GM12878 (cell line): ENCODE data around the gene SEPTIN5. TPM values are rescaled to one million over a fixed set of nuclear protein-coding genes. Genes with fewer than 3 reads are reported as not detected.
"Not testable (repeated sequence)": the region's sequence is repeated elsewhere in the genome, so short reads cannot be mapped to it uniquely, and the experiment has no call there.

Experiments
- ATAC-seq: fragments of 200-7000 bp; cut with Tn5 transposase; 3 replicates; pipeline ENCODE4 v1.9.1; 2020; ENCODE audit warnings: mild to moderate bottlenecking, moderate library complexity
- BruUV-seq: library from RNA; stranded (reverse); fragments of 400-500 nt; replicated peaks from 2 replicates; lab custom pipeline; 2021; lab: Mats Ljungman, UMichigan
- CTCF ChIA-PET: fragments of 300-600 bp; sonication (Branson Sonifier 250); formaldehyde crosslinking; extraction: SDS; loops from one replicate; lab custom pipeline; 2021; ENCODE audit warnings: inconsistent platforms; lab: Yijun Ruan, JAX
- POLR2A ChIA-PET: fragments of 350-600 bp; formaldehyde crosslinking; extraction: SDS; loops from one replicate; lab custom pipeline; 2021; ENCODE audit warnings: inconsistent platforms; lab: Charles Lee
- RAD21 ChIA-PET: fragments of 300-600 bp; sonication (Branson Sonifier 250); formaldehyde crosslinking; loops from one replicate; lab custom pipeline; 2023; ENCODE audit warnings: antibody characterized with exemption; ENCODE audit not compliant: unreplicated experiment; lab: Charles Lee
- SMC1A ChIA-PET: fragments of 300-600 bp; sonication (Branson Sonifier 250); formaldehyde crosslinking; loops from one replicate; lab custom pipeline; 2023; ENCODE audit not compliant: unreplicated experiment, uncharacterized antibody; lab: Charles Lee
- DNase-seq: peaks from one replicate; pipeline ENCODE4 v3.0.0-alpha.2; 2011; ENCODE audit warnings: low read depth, low spot score
- FAIRE-seq: peaks from 3 replicates; lab custom pipeline; 2011; peaks lifted over from hg19 to GRCh38; lab: Jason Lieb, UNC
- H2AFZ ChIP-seq: 2 replicates; pipeline ENCODE4 v1.6.0; 2011; ENCODE audit warnings: low read depth, low read length, control low read depth; ENCODE audit not compliant: control insufficient read depth
- H3K27ac ChIP-seq: 2 replicates; pipeline ENCODE4 v1.5.1; 2011; ENCODE audit warnings: control low read depth; ENCODE audit not compliant: control insufficient read depth, insufficient read depth
- H3K27me3 ChIP-seq, 2 experiments: replicated peaks in 1 of 2; 2 replicates each; pipeline versions ENCODE4 v1.6.0 to v1.6.1; 2011; ENCODE audit warnings: low read length in 1 of 2; ENCODE audit not compliant: control insufficient read depth in 2 of 2, insufficient read depth in 2 of 2
- H3K36me3 ChIP-seq, 2 experiments: 2 replicates each; pipeline ENCODE4 v1.5.1; 2011; ENCODE audit warnings: low read length in 1 of 2; ENCODE audit not compliant: control insufficient read depth in 2 of 2, insufficient read depth in 2 of 2
- H3K4me1 ChIP-seq: 2 replicates; pipeline ENCODE4 v1.6.1; 2011; ENCODE audit warnings: mild to moderate bottlenecking, low read length, moderate library complexity, mixed read lengths; ENCODE audit not compliant: control insufficient read depth, insufficient read depth
- H3K4me2 ChIP-seq: 2 replicates; pipeline ENCODE4 v1.6.0; 2011; ENCODE audit warnings: control low read depth; ENCODE audit not compliant: control insufficient read depth, insufficient read depth
- H3K4me3 ChIP-seq: fragments of 200-600 bp; sonication (generic); 2 replicates; pipeline ENCODE4 v1.5.1; 2016
- H3K79me2 ChIP-seq: 2 replicates; pipeline ENCODE4 v1.6.0; 2011; ENCODE audit warnings: low read length; ENCODE audit not compliant: control insufficient read depth, insufficient read depth
- H3K9ac ChIP-seq: 2 replicates; pipeline ENCODE4 v1.8.0; 2011; ENCODE audit warnings: low read length, control low read depth, mixed read lengths; ENCODE audit not compliant: control insufficient read depth, insufficient read depth
- H3K9me3 ChIP-seq: replicated peaks from 3 replicates; pipeline ENCODE4 v1.5.1; 2011; ENCODE audit warnings: mild to moderate bottlenecking, low read length; ENCODE audit not compliant: control insufficient read depth, insufficient read depth
- H4K20me1 ChIP-seq: 2 replicates; pipeline ENCODE4 v1.6.0; 2011; ENCODE audit not compliant: control insufficient read depth, insufficient read depth
- BCL11A ChIP-seq: IDR thresholded peaks from 2 replicates; pipeline ENCODE4 v1.6.1; 2011; ENCODE audit warnings: low read depth, low read length
- BHLHE40 ChIP-seq, 2 experiments: fragments of 450-650 bp in 1 of 2; IDR thresholded peaks; 2 replicates each; pipeline ENCODE4 v1.6.1; 2011 to 2017; ENCODE audit warnings: low read depth in 2 of 2, borderline replicate concordance in 1 of 2, improper control_type of control experiment in 1 of 2, low read length in 1 of 2, mild to moderate bottlenecking in 1 of 2
- CBX3 ChIP-seq: fragments of 200-600 bp; sonication (generic); IDR thresholded peaks from 2 replicates; pipeline ENCODE4 v1.6.1; 2016; ENCODE audit warnings: low read depth, borderline replicate concordance
- MYB ChIP-seq: fragments of 150-350 bp; IDR thresholded peaks from 2 replicates; pipeline ENCODE4 v1.6.1; 2014; ENCODE audit warnings: mild to moderate bottlenecking, low read depth, low read length, borderline replicate concordance
- TCF7 ChIP-seq: IDR thresholded peaks from 2 replicates; pipeline ENCODE4 v1.6.1; 2014; ENCODE audit warnings: antibody characterized with exemption, borderline replicate concordance
- WGBS: methylation state at CpG from one replicate; pipeline ENCODE4 v1.1.6; 2016; ENCODE audit warnings: low lambda C conversion rate; ENCODE audit not compliant: insufficient replicate concordance, insufficient coverage; ENCODE audit errors: missing lambda C conversion rate; 5-methylcytosine and 5-hydroxymethylcytosine counted together
- in situ Hi-C: fragments of 300-500 bp; cut with MboI; formaldehyde crosslinking; loops from 9 replicates; pipeline ENCODE4 v1.14.3; 2018; ENCODE audit warnings: mixed read lengths
- intact Hi-C: fragments of 100-400 bp; cut with micrococcal nuclease; formaldehyde crosslinking; loops from one replicate; pipeline ENCODE4 v1.14.2; 2022; ENCODE audit not compliant: unreplicated experiment
- polyA plus RNA-seq, 11 experiments: library from polyadenylated mRNA; depleted of rRNA in 4 of 11; unstranded in 6 of 11; stranded (reverse) in 5 of 11; fragments of >200 nt; fragmentation: Nextera tagmentation in 4 of 11; fragmentation: Illumina TruSeq in 1 of 11; extraction: Ambion mirVana in 4 of 11; extraction: Trizol in 1 of 11; gene quantifications; 1 replicate in 1 of 11; 2 replicates in 10 of 11; pipeline versions ENCODE4 v1.2.1 to v1.2.3, GENCODE V29; 2011 to 2016; ENCODE audit warnings: inconsistent platforms in 2 of 11, missing spikeins in 2 of 11, low read depth in 1 of 11
- total RNA-seq, 4 experiments: library from RNA; depleted of rRNA in 3 of 4; stranded (reverse); fragments of >200 nt in 3 of 4; fragmentation: Illumina TruSeq in 1 of 4; extraction: Trizol in 1 of 4; gene quantifications; 2 replicates each; pipeline versions ENCODE4 v1.2.1 to v1.2.3, GENCODE V29; 2013 to 2021

SEPTIN5 gene
- total and polyA plus RNA-seq, 10 of the 15 experiments (the other 5 are each of a cell fraction or from before 2014, with no cell fraction given): 0.13 to 1.1 (median 0.34) TPM; not detected in 5

DNA sequence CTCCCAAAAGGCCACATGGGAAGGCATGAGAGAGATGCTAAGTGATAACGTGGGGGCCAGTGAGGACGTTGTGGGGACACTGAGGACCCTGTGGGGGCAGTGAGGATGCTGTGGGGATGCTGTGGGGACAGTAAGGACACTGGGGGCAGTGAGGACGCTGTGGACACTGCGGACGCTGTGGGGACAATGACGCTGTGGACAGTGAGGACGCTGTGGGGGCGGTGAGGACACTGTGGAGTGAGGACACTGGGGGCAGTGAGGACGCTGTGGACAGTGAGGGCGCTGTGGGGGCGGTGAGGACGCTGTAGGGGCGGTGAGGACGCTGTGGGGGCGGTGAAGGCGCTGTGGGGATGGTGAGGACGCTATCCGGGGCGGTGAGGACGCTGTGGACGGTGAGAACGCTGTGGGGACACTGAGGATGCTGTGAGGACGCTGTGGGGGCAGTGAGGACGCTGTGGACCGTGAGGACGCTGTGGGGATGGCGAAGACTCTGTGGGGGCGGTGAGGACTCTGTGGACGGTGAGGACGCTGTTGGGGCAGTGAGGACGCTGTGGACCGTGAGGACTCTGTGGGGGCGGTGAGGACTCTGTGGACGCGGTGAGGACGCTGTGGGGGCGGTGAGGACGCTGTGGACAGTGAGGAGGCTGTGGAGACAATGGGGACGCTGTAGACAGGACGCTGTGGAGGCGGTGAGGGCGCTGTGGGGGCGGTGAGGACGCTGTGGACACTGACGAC lies 10.8 kb downstream of the SEPTIN5 start:
- WGBS: 63% methylated on average over 32 of the region's 45 CpGs
- in situ Hi-C loops: no loop called here
- Histone ChIP-seq H3K27ac (no peak overlapping the region), H3K4me2 (no peak overlapping the region), H3K79me2 (no peaks in the 10 kb centered on the region), H3K4me1 (no peaks in the 10 kb centered on the region), H3K9ac (no peak overlapping the region), H3K36me3 (no peaks in the 10 kb centered on the region), H3K9me3 (no peaks in the 10 kb centered on the region; the same call in 2 of the 3 replicates), H3K27me3 (peaks cover 4 to 5% of the 10 kb centered on the region in 2 experiments; a peak in 3 of 4 replicates), H3K4me3 (no peak overlapping the region), H4K20me1 (no peaks in the 10 kb centered on the region), H2AFZ (no peak overlapping the region)
- intact Hi-C loops: no loop called here
- no TSS peak for BruUV-seq
- DNase-seq: no peak
- POLR2A ChIA-PET: no interaction called here
- FAIRE-seq: no peak
- TF ChIP-seq CBX3: no peak
- no peak for TF ChIP-seq BHLHE40 (IDR thresholded peaks at IDR 0.05; ENCODE audit: borderline replicate concordance in 1 of 2, low read depth in 2 of 2, low read length in 1 of 2)
- no peak for TF ChIP-seq MYB
- TF ChIP-seq TCF7: no peak
- no peak for TF ChIP-seq BCL11A
- SMC1A ChIA-PET: no interaction called here
- ATAC-seq: no peak
- RAD21 ChIA-PET: no interaction called here
- CTCF ChIA-PET: no interaction called here

DNA sequence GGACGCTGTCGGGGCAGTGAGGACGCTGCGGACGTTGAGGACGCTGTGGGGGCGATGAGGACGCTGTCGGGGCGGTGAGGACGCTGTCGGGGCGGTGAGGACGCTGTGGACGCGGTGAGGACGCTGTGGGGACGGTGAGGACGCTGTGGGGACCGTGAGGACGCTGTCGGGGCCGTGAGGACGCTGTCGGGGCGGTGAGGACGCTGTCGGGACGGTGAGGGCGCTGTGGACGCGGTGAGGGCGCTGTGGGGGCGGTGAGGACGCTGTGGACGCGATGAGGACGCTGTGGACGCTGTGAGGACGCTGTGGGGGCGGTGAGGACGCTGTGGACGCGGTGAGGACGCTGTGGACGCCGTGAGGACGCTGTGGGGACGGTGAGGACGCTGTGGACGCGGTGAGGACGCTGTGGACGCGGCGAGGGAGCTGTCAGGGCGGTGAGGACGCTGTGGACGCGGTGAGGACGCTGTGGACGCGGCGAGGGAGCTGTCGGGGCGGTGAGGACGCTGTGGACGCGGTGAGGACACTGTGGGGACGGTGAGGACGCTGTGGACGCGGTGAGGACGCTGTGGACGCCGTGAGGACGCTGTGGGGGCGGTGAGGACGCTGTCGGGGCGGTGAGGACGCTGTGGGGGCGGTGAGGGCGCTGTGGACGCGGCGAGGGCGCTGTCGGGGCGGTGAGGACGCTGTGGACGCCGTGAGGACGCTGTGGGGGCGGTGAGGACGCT lies 11.9 kb downstream of the SEPTIN5 start:
- H3K27me3 ChIP-seq, H3K4me3 ChIP-seq, H3K27ac ChIP-seq, RAD21 ChIA-PET, BruUV-seq, DNase-seq, H3K36me3 ChIP-seq, H3K4me1 ChIP-seq, CTCF ChIA-PET, H4K20me1 ChIP-seq, H3K9me3 ChIP-seq, SMC1A ChIA-PET, ATAC-seq, H3K4me2 ChIP-seq, intact Hi-C loops, FAIRE-seq, POLR2A ChIA-PET, H2AFZ ChIP-seq, in situ Hi-C loops, H3K9ac ChIP-seq, H3K79me2 ChIP-seq: not testable (repeated sequence)
- 68% methylated on average over 54 of the region's 96 CpGs for WGBS
